ENCODE measurements around the gene MYL7. TPM values are rescaled to one million over a fixed set of nuclear protein-coding genes. Genes with fewer than 3 reads are reported as not detected.

MYL7 gene
- total and polyA plus RNA-seq, 8 donors: 0.82 to 5.5 (median 1.2) TPM; not detected in 2

- ATAC-seq (no peak), DNase-seq (peak in 2 of 4 donors; percentile 28 to 36)
- H3K27me3 ChIP-seq: peaks cover 8 to 43% of the 10 kb centered on the region in 2 donors
- H3K9me3 ChIP-seq: no peaks in the 10 kb centered on the region
- intact Hi-C loops (cut with DNase I): no loop called here
- H3K36me3 ChIP-seq: no peaks in the 10 kb centered on the region
- no peak overlapping the region for H3K4me3 ChIP-seq
- no peak for TF ChIP-seq CTCF (IDR thresholded peaks at IDR 0.05)
- no peak overlapping the region for H3K27ac ChIP-seq
- peaks cover 11 to 14% of the 10 kb centered on the region in 2 donors for H3K4me1 ChIP-seq
These were observed 8.7 kb upstream of the MYL7 start for GRCh38 chr7:44149571-44150465.

- Histone ChIP-seq H3K4me1 (peaks cover 11 to 14% of the 10 kb centered on the region in 2 donors), H3K9me3 (no peaks in the 10 kb centered on the region), H3K27ac (no peak overlapping the region), H3K36me3 (no peaks in the 10 kb centered on the region), H3K27me3 (peaks cover 12 to 51% of the 10 kb centered on the region in 2 donors), H3K4me3 (no peak overlapping the region)
- ATAC-seq: no peak
- no peak for DNase-seq
- intact Hi-C loops (cut with DNase I): no loop called here
- TF ChIP-seq CTCF (IDR thresholded peaks at IDR 0.05): no peak
These were observed 7.9 kb upstream of the MYL7 start for GRCh38 chr7:44148961-44149536.

GRCh38 chr7:44148166-44148565 lies 7.0 kb upstream of the MYL7 start:
- no peak for TF ChIP-seq CTCF (IDR thresholded peaks at IDR 0.05)
- H3K27ac ChIP-seq: no peak overlapping the region
- no peak overlapping the region for H3K4me3 ChIP-seq
- intact Hi-C loops (cut with DNase I): no loop called here
- ATAC-seq: no peak
- peak in 1 of 4 donors; percentile 38 for DNase-seq
- H3K9me3 ChIP-seq: no peaks in the 10 kb centered on the region
- peaks cover 11 to 14% of the 10 kb centered on the region in 2 donors for H3K4me1 ChIP-seq
- peaks cover 12 to 55% of the 10 kb centered on the region in 2 donors for H3K27me3 ChIP-seq
- no peaks in the 10 kb centered on the region for H3K36me3 ChIP-seq

GRCh38 chr7:44147026-44147991 lies 6.2 kb upstream of the MYL7 start:
- Histone ChIP-seq H3K36me3 (no peaks in the 10 kb centered on the region), H3K27me3 (peaks cover 12 to 63% of the 10 kb centered on the region in 2 donors), H3K27ac (no peak overlapping the region), H3K4me1 (peaks cover 11 to 14% of the 10 kb centered on the region in 2 donors), H3K4me3 (no peak overlapping the region), H3K9me3 (no peaks in the 10 kb centered on the region)
- ATAC-seq: no peak
- TF ChIP-seq CTCF (IDR thresholded peaks at IDR 0.05): no peak
- peak in 3 of 4 donors; percentile 32 to 90 (median 84) for DNase-seq
- intact Hi-C loops (cut with DNase I): no loop called here
